ENCODE measurements around the gene CPE.

CPE gene

DNA sequence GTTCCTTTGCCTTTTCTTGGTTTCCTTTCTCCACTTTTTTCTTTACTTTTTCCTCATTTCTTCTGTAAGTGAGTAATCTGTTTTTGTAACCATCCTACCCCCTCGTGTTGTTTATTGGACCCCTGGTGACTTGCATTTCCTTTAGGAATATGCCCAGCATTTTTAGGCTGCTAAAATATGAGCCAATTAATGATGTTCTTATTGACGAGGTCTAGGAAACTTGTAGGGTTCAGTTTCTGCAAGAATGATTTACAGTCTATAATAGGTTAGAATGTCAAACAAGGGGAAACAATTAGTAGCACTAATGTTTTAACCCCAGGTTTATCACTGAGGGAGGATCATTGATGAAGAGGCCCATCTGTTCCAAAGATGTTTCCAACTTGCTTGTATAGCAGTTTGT lies 79.0 kb downstream of the CPE start:
- ChIA-PET CTCF (no interaction called here), POLR2A (no interaction called here)
- no peak for DNase-seq (ENCODE audit: extremely low spot score)
- no peak for TF ChIP-seq CTCF (IDR thresholded peaks at IDR 0.05; ENCODE audit: control extremely low read depth, extremely low read depth, low read depth, missing control alignments)

GRCh38 chr4:165458471-165458870 lies 79.7 kb downstream of the CPE start:
- DNase-seq (ENCODE audit: extremely low spot score): no peak
- POLR2A ChIA-PET: no interaction called here
- no peak for TF ChIP-seq CTCF (IDR thresholded peaks at IDR 0.05; ENCODE audit: control extremely low read depth, extremely low read depth, low read depth, missing control alignments)
- CTCF ChIA-PET: no interaction called here

GRCh38 chr4:165461159-165461821 lies 82.5 kb downstream of the CPE start:
- ChIA-PET POLR2A (no interaction called here), CTCF (interaction anchor here (0.7 to 2.7 kb wide), 8 partner anchors 8 to 348 kb away, joined by 3 to 11 read pairs (median 4); no protein-coding TSS in a partner anchor)
- no peak for TF ChIP-seq CTCF (IDR thresholded peaks at IDR 0.05; ENCODE audit: control extremely low read depth, extremely low read depth, low read depth, missing control alignments)
- DNase-seq (ENCODE audit: extremely low spot score): no peak

DNA sequence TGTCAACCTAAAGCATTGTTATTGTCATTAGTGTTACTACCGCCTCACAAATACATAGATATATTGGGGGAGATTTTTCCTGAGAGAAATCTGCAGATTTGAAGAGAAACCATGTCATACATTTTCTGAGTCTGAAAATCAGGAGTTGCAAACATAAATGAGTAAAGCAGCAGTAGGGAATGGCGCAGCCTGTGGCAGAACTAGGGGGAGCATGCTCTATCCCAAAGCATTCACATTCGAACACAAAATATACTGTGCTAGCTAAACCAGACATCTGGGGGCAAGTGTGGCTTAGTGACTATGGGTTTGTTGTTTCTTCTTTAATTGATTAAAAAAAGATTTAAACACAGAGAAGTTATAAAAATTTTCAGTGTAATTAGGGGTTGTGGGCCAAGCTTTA lies 83.2 kb downstream of the CPE start:
- TF ChIP-seq CTCF (IDR thresholded peaks at IDR 0.05; ENCODE audit: control extremely low read depth, extremely low read depth, low read depth, missing control alignments): no peak
- ChIA-PET CTCF (interaction anchor here (0.7 to 2.7 kb wide), 6 partner anchors 10 to 348 kb away, joined by 3 to 11 read pairs (median 3); no protein-coding TSS in a partner anchor), POLR2A (no interaction called here)
- DNase-seq (ENCODE audit: extremely low spot score): no peak

DNA sequence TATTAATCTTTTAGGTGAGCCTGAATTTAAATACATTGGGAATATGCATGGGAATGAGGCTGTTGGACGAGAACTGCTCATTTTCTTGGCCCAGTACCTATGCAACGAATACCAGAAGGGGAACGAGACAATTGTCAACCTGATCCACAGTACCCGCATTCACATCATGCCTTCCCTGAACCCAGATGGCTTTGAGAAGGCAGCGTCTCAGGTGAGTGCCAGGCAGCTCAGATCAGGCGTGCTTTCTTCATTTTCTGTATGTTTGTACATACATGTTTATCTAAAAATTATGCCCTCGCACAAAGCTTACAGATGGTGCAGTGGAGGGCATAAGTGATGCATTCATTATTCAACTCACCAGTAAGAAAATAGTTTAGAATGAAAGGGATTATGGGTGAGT lies 85.6 kb downstream of the CPE start:
- DNase-seq (ENCODE audit: extremely low spot score): no peak
- ChIA-PET CTCF (interaction anchor here (0.8 to 3.9 kb wide), 8 partner anchors 9 to 351 kb away, joined by 3 to 39 read pairs (median 6); partner anchors contain the start of gene TMEM192), POLR2A (no interaction called here)
- no peak for TF ChIP-seq CTCF (IDR thresholded peaks at IDR 0.05; ENCODE audit: control extremely low read depth, extremely low read depth, low read depth, missing control alignments)

DNA sequence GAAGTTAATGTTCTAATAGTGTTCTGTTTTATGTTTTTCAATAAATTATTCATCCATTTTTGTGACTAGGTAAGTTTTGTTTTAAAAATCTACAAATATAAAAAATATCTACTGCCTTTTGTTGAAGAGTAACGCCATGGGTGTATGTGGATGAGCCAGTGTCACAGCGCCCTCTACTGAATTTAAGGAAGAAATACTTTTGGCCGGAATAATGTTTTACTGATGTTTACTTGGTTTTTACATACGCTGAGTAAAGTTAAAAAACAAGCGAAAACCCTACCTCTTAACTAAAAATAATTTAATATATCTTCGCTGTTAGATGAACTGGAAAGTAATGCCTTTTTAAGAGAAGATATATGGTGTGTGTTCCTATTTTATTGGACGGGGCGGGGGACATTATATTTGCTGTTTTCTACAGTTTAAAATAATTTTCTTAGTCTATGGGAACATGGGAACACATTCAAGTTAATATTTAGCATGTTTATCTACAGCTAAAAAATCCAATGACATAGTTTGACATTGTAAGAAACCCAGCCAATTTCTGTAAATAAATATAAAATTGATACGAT lies 86.1 kb downstream of the CPE start:
- ChIA-PET CTCF (interaction anchor here (0.6 to 3.9 kb wide), 8 partner anchors 9 to 352 kb away, joined by 3 to 39 read pairs (median 6); partner anchors contain the start of gene TMEM192), POLR2A (no interaction called here)
- DNase-seq (ENCODE audit: extremely low spot score): peak; percentile 59
- peak; percentile 63 for TF ChIP-seq CTCF (IDR thresholded peaks at IDR 0.05; ENCODE audit: control extremely low read depth, extremely low read depth, low read depth, missing control alignments)
